ENCODE results near the gene SMYD3. TPM values are rescaled to one million over a fixed set of nuclear protein-coding genes. Genes with fewer than 3 reads are reported as not detected.

The SMYD3 gene
- total RNA-seq, 2 donors from 2014 or later = 13.5 to 20.8 TPM

DNA sequence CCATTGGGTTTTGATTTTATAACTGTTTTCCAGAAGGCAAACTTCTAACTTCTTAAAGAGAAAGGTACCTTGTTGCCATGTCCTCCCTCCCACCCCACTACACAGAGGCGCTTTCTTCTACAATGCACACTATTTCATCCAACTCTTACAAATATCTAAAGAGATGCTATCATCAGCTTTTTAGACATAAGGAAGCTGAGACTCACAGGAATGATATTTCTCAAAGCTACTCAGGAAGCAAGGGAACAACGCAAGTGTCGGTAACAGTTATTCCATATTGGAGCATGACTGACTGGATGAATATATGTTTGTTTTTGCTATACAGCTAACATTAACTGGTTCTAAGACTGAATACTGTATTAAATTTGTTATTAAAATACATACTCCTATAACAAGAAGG lies 318.0 kb downstream of the SMYD3 start:
- Histone ChIP-seq H3K27ac (no peak overlapping the region), H3K36me3 (replicated peaks in 1 of 2; ENCODE audit: insufficient read depth in 1 of 2, low read depth in 2 of 2) (no peaks in the 10 kb centered on the region), H3K4me1 (no peaks in the 10 kb centered on the region), H3K9me3 (no peaks in the 10 kb centered on the region), H3K4me3 (no peak overlapping the region), H3K27me3 (no peaks in the 10 kb centered on the region)
- intact Hi-C loops (cut with DNase I) = no loop called here
- no peak for ATAC-seq
- TF ChIP-seq, protein P1, sequence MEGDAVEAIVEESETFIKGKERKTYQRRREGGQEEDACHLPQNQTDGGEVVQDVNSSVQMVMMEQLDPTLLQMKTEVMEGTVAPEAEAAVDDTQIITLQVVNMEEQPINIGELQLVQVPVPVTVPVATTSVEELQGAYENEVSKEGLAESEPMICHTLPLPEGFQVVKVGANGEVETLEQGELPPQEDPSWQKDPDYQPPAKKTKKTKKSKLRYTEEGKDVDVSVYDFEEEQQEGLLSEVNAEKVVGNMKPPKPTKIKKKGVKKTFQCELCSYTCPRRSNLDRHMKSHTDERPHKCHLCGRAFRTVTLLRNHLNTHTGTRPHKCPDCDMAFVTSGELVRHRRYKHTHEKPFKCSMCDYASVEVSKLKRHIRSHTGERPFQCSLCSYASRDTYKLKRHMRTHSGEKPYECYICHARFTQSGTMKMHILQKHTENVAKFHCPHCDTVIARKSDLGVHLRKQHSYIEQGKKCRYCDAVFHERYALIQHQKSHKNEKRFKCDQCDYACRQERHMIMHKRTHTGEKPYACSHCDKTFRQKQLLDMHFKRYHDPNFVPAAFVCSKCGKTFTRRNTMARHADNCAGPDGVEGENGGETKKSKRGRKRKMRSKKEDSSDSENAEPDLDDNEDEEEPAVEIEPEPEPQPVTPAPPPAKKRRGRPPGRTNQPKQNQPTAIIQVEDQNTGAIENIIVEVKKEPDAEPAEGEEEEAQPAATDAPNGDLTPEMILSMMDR (IDR thresholded peaks at IDR 0.05) = no peak
- TF ChIP-seq POLR2A (IDR thresholded peaks at IDR 0.05) = no peak
- 93 to 98% methylated on average over 3 of the region's 3 CpGs for WGBS, 2 donors
- no peak for DNase-seq

DNA sequence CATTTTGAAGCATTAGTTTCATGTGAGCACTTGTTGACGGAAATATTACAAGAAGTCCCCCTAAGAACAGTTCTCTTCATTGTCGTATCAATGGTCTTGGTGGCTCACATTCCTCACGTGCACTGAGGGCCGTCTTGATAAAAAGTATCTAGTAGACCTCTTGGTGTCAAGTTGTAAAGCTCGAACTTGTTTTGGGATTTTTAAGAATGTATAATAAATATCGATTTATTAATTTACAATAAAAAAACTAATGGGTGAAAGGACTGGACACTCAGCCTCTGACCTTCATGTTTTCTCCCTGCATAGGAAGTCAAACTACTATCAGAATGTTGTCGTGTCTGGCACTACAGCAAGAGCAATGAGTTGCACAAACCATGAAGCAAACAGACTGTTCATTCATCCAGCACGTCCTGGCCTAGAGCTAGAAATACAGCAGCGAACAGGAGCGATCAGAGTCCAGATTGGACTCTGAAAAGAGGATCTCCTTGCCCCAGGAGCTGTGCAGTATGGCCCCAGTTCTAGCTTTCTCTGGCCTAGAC lies 319.2 kb downstream of the SMYD3 start:
- DNase-seq = no peak
- intact Hi-C loops (cut with DNase I) = no loop called here
- Histone ChIP-seq H3K4me1 (no peaks in the 10 kb centered on the region), H3K9me3 (no peaks in the 10 kb centered on the region), H3K27ac (no peak overlapping the region), H3K36me3 (replicated peaks in 1 of 2; ENCODE audit: insufficient read depth in 1 of 2, low read depth in 2 of 2) (no peaks in the 10 kb centered on the region), H3K27me3 (no peaks in the 10 kb centered on the region), H3K4me3 (no peak overlapping the region)
- TF ChIP-seq POLR2A (IDR thresholded peaks at IDR 0.05) = no peak
- TF ChIP-seq, protein P1 (IDR thresholded peaks at IDR 0.05) = no peak
- no peak for ATAC-seq
- WGBS, 2 donors = 87 to 89% methylated on average over 10 of the region's 10 CpGs

DNA sequence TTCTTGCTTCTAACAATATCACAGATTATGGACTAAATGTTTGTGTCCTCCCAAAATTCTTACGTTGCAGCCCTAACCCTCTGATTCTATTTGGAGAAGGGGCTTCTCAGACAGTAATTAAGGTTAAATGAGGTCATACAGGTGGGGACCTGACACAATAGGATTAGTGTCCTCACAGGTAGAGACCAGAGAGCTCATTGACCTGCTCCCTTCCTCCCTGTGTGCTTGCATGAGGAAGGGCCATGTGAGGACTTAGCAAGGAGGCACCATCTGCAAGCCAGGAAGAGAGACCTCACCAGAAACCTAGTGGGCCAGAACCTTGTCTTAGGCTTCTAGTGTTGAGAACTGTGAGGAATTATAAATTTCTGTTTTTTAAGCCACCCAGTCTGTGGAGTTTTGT lies 322.6 kb downstream of the SMYD3 start:
- Histone ChIP-seq H3K4me1 (no peaks in the 10 kb centered on the region), H3K9me3 (no peaks in the 10 kb centered on the region), H3K36me3 (replicated peaks in 1 of 2; ENCODE audit: insufficient read depth in 1 of 2, low read depth in 2 of 2) (no peaks in the 10 kb centered on the region), H3K4me3 (no peak overlapping the region), H3K27ac (no peak overlapping the region), H3K27me3 (no peaks in the 10 kb centered on the region)
- TF ChIP-seq, protein P1 (IDR thresholded peaks at IDR 0.05) = no peak
- no peak for TF ChIP-seq POLR2A (IDR thresholded peaks at IDR 0.05)
- intact Hi-C loops (cut with DNase I) = no loop called here
- WGBS, 2 donors = 100% methylated on average over 1 of the region's 1 CpG
- ATAC-seq (no peak), DNase-seq (no peak)

DNA sequence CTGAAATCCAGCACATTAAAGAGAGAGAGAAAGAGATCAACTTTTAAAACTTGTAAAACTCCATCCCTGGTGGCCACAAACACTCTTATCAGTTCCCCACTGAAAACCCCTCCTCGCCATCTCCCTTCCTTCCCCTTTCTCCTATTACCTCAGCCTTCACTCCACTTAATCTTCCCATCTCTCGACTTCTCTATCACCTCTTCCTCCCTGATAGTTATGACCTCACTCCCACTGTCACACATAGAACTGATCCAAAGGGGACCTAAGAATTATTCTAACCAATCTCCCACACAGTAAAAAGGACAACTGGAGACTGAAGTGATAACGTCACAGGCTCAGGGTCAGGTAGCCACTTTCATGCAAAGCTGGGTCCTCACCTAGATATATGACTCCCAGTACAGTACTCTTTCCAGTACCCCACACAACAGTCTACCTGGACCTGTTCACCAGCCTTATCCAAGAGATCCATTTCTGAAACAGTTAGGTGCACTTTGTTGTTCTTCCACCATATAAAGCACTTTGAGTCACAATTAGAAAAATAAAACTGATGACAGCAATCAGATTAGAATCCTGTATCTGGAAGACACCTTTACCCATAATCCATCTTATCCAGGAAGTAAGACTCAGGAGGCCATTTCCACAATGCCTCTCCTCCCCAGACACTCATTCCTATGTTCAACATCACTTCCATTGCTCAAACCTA lies 324.8 kb downstream of the SMYD3 start:
- Histone ChIP-seq H3K27ac (no peak overlapping the region), H3K9me3 (no peaks in the 10 kb centered on the region), H3K4me3 (no peak overlapping the region), H3K4me1 (no peaks in the 10 kb centered on the region), H3K27me3 (no peaks in the 10 kb centered on the region), H3K36me3 (replicated peaks in 1 of 2; ENCODE audit: insufficient read depth in 1 of 2, low read depth in 2 of 2) (no peaks in the 10 kb centered on the region)
- DNase-seq (no peak), ATAC-seq (no peak)
- TF ChIP-seq, protein P1 (IDR thresholded peaks at IDR 0.05) = no peak
- TF ChIP-seq POLR2A (IDR thresholded peaks at IDR 0.05) = no peak
- intact Hi-C loops (cut with DNase I) = no loop called here
- 79 to 86% methylated on average over 3 of the region's 3 CpGs for WGBS, 2 donors

DNA sequence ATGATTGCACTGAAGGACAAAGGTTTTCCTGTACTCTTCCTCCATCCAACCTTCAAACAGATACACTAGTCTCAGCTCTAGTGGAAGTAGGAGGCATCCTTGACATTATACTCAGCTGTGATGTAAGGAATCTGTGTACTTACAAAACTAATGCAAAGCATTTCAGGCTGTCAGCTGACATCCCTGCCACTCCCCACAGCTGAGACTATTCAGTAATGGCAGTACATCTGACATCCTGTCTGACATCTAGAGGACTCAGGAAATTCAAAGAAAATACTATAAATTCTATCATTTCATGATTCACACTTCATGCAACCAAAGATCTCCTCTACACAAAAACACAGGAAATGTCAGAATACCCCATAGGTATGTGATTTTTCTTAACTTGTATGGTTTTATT lies 325.8 kb downstream of the SMYD3 start:
- no peak overlapping the region for H3K4me3 ChIP-seq
- no peaks in the 10 kb centered on the region for H3K27me3 ChIP-seq
- TF ChIP-seq, protein P1 (IDR thresholded peaks at IDR 0.05) = no peak
- no peak for TF ChIP-seq POLR2A (IDR thresholded peaks at IDR 0.05)
- intact Hi-C loops (cut with DNase I) = no loop called here
- H3K27ac ChIP-seq = no peak overlapping the region
- no peaks in the 10 kb centered on the region for H3K9me3 ChIP-seq
- no peaks in the 10 kb centered on the region for H3K36me3 ChIP-seq (replicated peaks in 1 of 2; ENCODE audit: insufficient read depth in 1 of 2, low read depth in 2 of 2)
- H3K4me1 ChIP-seq = no peaks in the 10 kb centered on the region
- ATAC-seq (no peak), DNase-seq (no peak)
